Stimulated activated CD4-positive, alpha-beta T cell treated with anti-CD3 and anti-CD28 coated beads, Interleukin-15, amount 100 ng/mL, for 48 hours (primary cell): ENCODE measurements around the gene PGLYRP3.
"Not testable (repeated sequence)": the region's sequence is repeated elsewhere in the genome, so short reads cannot be mapped to it uniquely, and the experiment has no call there.

Source experiments
- DNase-seq, 2 donors: peaks; one replicate each; pipeline ENCODE4 v3.0.0-alpha.2; 2020; ENCODE audit warnings: low read depth in 2 of 2

PGLYRP3 gene

DNA sequence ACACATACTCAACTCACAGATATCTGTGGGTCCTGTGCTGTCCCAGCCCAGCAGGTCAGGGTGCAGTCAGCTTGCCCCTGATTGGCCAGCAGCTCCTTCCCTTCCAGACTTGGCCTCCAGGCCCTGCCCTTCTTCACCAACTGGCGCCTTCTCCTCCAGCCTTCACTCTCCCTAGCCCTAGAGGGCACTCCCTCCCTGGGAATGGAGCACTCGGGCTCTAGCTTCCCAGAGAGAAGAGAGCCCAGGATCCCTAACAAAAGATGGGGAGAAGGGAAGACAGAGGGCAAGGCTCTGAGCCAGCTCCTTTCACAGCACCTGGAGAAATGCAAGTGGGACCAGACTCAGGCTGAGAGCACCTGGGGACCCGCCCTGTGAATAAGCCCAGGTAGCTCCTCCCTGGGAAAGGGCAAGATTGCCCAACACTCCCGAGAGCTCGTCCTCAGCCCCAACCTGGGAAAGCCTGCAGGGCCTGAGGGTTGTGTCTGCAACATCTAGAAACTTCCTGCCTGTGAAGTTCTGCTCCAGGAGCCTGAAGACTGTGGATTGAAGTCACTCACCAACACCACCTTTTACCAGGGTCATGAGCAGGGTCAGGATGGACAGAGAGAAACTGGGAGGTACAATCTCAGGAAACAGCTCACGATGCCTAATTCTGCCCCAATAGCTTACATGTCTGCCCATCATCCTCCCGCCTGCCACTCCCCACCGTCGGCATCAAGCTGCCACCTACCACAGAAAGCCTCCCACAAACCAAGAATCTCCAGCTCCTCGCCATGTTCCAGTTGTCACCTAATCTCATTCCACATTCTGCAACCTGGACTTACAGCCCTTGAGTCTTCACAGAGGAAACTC lies 36.0 kb upstream of the PGLYRP3 start, which contains the start of gene PGLYRP4:
PGLYRP4 (minus strand) TSS at position 331 of the 852 bp plus-strand sequence. CDS start 909 bp downstream, outside the sequence.
- DNase-seq = no peak

DNA sequence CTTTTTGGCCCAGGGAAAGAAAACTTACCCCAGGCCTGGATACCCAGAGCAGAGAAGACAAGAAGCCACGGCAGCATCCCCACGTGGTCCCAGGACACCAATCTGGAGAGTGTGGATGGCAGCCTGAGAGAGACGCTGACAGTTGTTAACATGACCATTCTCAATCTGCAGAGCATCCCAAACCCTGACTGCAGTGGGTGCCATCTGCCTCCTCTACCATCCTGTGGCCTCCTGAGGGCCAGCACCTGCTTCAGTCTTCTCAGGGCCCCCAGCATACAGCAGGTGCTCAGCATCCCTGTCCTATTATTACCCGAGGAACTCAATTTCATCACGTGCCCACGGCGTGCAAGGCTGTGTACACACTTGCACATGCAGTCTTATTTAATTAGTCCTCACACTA lies 35.1 kb upstream of the PGLYRP3 start:
- DNase-seq = no peak

DNA sequence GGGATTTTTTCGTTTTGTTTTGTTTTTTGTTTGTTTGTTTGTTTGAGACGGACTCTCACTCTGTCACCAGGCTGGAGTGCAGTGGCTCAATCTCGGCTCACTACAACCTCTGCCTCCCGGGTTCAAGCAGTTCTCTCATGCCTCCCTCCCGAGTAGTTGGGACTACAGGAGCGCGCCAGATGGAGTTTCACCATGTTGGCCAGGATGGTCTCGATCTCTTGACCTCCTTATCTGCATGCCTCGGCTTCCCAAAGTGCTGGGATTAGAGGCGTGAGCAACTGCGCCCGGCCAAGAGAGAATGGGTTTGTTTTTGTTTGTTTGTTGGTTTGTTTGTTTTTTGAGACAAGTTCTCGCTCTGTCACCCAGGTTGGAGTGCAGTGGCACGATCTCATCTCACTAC lies 34.3 kb upstream of the PGLYRP3 start:
- not testable (repeated sequence) for DNase-seq

DNA sequence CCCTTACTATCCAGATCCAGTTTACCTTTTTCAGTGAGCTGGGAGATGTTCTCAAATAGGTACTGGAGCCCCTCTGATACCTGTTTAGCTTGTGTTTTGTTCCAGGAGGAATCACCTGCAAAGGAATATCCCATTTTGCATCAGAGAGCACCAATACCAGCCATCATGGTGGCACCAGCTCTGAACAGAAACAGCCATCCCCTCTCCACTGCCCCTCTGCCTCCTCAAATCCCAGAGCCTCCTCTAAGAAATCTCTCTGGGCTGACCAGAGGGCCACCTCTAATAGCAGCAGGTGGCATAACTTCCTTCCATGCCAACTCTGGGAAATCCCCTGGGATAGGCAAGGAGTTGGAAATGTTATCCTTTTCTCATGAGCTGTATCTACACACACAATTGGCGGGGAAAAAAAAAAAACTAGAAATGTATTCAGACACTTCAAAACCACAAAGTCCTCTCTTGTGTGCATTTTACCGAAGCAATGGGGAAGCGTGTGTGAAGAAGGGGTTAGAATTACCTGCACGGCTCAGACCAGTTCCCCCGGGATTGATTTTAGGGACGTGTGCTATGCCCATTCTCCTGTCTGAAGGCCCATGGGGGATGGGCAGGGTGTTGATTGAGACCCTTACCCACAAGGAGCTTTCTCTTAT lies 33.4 kb upstream of the PGLYRP3 start:
- DNase-seq = no peak

DNA sequence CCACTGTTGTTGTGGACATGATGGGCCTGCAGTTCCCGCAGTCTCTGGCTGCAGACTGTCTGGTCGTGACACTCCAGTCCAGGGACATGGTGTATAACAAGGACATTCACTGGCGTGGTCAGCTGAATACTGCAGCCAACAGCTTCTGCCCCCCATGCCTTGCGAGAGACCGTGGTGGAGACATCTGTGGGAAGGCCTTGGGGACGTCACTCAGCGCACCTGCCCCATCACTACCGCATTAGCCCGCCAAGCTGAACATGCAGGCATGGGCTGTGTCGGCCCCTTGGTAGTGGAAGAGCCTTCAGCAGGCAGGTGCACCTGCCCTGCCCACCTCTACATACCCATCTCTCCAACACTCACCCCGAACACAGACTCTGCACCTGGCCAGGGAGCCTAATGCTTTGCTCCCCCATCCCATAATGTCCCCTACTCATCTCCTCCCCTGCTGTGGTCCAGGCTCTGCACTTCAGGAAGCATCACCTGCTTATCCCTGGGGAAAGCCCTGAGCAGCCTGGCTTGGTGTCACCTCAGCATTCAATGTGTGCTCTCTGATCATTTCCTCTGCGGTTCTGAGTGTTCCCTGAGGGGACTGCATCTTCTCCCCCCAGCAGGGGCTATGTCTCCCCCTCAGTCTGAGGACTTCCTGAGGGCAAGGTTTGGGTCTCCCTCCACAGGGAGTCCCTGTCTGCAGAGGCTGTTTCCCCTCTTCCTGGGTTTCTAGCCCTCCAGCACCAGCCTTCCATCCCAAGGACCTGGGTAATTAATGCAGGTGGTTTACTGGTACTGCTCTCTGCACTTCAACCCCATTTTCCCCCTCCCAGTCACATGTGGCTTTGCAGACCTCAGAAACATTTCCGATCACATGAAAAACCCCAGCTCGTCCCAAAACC lies 32.7 kb upstream of the PGLYRP3 start:
- DNase-seq = no peak

DNA sequence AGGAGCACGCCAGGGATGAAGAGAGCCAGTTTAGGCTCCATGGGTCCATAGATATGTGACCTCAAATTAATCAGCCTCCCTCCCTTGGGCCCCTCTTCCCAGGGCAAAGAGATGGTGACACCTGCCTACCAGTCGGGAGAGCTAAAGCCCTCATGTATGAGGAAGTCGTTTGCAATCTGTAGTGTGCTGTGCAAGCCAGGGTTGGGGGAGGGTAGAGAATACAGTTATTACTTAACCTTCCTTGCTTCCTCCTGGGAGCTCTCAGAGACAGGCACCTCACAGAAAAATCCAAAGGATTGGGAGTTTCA lies 31.9 kb upstream of the PGLYRP3 start:
- DNase-seq = no peak

DNA sequence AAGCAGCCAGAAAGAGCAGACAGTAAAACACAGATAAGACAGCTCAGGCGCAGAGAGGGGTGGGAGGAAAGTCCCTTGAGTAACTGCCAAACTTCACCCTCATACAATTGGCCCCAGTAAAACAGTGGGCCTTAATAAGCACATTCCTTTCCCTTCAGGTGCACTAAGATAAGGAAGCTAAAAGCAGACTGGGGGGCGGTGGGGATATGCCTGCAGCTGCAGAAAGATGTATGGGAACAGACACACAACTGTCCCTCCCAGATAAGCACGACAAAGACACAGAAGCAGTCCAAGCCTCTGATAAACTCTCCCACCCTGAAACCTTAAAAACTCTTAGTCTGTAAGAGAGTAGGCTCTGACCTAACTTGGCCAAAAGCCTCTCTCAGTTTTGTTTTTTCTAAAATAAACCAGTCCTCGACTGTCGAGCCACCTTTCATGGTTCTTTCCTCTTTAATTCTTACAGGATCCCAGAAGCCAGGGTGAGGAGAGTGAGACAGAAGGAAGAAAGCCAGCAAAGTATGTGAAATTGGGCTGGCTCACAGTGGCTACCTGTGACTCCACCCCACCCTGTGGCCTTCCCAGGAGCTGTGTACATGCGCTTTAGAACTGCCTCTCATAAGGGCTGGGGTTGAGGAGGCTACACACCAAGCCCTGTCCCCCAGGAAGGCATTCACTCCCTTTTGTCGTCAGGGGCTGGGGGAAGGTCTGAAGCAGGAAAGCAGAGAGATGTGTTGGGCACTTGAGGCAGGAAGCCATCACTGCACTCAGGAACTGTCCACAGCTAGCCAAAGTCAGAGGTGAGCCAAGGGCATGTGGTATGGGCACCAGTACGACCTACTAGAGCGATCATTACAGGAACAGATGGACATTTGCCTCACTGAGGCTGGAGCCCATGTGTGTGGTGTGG lies 31.3 kb upstream of the PGLYRP3 start:
- DNase-seq = no peak

DNA sequence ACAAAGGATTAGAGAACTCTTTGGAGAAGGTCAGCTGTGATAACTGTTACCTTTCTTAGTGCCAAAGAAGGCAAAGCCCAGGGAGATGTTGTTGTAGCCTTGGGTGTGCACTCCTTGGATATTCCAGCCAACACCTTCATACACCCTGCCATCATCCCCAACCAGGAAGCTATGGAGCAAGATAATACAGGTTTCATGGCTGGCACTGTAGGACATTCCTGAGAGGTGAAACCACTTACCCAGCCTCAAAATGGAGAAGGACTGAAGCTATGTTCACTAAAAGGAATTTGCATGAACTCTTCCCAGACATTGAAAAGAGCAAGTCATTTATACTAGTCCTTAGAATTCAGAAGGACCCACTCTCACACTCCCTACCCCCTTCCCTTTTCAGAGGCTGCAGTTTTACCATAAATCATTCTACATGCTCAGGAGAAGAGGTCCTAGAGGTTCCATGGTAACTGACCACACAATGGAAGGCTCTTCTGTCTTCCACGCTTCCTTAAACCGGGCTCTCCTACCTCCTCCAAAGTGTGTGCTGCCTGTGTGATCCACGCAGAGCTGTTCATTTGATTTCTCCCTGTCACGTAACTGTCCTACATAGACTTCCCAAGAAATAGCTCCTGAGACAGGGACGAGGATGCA lies 30.4 kb upstream of the PGLYRP3 start:
- DNase-seq = no peak

DNA sequence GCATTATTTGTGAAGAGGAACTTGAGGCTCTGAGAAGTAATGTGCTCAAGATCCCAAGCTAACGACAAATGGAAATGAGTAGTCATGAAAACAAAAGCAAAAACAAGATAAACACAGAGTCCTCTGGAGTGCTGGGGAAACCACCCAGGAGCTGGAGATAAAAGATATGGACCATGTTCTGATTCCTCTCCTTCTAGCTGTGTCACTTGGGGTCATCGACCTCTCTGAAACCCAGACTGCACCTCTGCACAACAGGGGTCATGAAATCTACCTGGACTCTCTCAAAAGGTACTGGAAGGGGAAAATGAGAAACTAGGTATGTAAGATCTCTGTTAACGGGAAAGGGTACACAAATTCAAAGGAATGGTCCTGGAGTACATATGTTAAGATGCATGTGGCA lies 29.4 kb upstream of the PGLYRP3 start:
- no peak for DNase-seq

DNA sequence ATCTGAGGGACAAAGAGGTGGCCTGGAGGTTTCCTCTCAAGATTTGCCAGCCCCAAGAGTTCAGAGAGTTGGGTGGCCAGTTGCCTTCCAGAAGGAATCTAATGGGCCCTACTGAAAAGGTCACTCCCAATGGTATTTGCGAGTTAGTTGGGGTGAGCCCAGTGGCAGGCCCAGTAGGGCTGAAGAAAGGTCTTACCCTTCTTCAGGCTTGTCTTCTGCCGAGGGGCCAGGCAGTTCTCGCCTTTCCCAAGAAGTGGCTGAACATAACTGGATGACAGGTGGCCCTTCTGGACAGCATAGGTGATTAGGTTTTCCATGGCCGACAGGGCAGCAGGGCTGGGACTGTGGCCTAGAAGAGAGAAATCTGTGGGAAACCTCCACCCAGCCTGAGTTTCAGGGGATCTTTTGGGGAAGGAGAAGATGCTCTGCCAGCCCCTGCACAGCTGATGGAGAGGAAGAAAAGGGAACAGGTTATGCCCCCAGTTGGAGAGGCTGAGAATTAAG lies 28.7 kb upstream of the PGLYRP3 start:
- no peak for DNase-seq

DNA sequence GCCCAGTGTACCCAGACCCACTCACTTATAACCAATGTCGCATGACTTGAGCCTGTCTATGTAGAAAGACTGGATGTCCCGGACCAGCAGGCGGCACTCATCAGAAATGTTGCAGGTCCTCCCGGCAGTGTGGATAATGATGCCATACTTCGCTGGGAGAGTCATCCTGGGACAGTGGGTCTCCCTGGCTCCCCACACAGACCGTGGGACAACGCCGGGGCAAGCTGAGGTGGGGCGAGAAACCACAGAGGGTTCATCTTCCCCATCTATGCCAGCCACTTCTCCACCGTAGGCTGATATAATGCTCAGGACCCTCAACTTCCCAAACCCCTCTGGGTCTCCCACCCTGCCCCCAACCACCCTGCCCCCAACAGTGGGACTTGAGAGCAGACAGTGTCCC lies 27.6 kb upstream of the PGLYRP3 start:
- DNase-seq = no peak

DNA sequence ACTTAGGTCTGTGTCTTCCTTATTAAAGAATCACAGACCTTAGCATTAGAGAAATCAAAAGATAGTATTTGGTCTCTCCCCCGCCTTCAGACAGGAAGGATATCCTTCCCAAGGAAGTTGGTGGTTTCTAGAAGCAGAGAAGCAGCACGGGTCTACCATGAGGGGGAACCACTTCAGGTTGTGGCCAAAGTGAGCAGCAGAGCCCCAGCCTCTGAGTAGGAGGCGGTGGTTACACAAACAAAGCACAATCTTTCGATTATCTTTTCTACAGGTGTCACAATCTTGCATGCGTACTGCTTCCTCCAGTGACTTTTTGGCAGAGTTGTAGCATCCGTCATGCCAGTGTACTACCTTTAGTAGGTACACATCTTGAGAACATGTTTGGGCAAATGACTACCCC lies 27.1 kb upstream of the PGLYRP3 start:
- DNase-seq = no peak

DNA sequence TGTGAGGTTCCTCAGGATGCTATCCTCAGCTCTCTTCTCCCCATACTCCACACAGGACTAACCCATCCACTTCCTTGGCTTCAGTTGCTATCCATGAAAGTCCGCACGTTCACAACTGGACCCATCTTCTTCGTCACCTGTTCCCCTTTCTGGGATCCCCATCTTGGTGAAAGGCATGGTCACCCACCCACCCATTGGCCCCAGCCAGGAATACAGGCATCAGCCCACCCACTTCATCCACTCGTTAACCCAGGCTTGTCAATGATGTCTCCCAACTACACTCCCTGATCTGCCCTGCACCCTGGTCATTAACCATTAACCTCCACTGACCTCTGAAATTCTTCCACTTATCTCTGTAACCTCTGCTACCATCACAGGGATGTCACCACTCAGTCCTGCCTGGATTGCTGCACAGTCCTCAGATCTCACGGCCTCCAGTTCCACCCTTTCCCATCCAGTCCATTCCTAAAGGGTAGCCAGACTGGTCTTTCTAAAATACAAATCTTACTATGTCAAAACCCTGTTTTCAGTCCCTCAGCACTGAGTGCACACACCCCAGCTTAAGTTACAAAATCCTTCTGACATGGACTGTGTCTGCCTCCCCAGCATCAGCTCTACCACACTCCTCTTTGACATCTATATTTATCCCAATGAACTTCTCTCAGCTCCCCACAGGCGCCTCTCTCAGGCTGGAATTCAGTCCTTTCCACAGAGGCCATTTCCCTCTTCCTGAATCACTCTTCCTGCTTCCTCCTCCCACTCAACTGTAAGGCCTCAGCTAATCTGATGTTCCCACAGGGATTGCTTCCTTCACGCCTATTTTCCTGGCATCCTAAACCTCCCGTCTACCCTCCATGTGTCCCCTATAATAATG lies 25.5 kb upstream of the PGLYRP3 start:
- no peak for DNase-seq

DNA sequence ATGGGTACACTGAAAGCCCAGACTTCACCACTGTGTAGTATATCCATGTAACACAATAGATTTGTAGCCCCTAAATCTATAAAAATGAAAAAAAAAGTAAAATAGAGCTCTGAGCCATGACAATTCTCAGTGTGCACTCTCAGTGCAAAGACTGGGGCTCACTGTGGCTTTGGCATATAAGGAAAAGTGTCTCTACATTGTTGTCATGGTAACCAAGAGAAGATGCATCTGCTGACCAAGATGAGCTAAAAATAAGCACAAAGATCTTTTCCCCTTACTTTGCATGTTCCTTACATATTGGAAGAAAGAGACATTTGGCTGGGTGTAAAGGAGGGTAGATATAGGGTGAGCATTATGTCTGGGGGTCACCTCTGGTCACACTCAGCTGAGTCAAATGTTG lies 23.9 kb upstream of the PGLYRP3 start:
- DNase-seq = no peak

DNA sequence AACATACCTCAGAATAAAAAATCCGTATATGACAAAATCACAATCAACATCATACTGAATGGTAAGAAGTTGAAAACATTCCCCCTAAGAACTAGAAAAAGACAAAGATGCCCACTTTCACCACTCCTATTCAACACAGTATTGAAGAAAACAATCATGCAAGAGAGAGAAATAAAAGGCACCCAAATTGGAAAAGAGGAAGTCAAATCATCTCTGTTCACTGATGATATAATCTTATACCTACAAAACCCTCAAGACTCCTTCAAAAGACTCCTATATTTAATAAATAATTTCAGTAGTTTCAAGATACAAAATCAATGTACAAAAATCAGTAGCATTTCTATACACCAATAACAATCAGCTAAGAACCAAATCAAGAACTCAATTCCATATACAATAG lies 21.1 kb upstream of the PGLYRP3 start:
- DNase-seq = no peak

DNA sequence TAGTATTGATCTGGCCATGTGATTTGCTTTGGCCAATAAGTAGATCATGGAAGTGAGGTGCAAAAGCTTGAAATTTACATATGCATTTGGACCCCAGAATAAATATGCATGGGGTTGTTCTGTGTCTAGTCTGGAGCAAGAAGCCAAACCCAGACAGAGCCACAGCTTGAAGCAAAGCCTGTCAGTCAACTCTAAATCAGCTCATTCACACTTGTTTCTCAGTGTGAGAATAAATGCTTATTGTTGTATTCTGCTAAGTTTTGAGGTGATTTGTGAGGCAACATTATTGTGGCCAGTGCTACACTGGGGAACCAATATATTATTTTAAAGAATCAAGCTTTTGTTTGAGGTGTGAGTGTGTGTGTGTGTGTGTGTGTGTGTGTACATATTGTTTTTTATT lies 12.2 kb upstream of the PGLYRP3 start:
- DNase-seq = no peak

DNA sequence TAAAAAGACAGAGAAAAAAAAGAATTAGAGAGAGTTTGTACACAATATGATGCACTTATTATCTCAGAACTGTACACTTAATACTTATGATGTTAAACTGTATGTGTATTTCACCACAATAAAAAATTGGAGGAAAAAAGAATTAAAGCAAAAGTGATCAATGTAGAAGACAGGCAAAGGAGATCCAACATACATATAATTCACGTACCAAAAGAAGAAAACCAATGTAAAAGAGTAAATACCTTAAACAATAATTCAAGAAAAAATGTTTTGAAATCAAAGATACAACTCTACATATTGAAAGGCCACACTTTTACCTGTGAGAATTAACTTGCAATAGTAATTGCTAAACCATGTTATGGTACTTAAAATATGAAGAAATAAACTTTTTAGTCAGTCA lies 9.8 kb upstream of the PGLYRP3 start:
- DNase-seq = no peak

DNA sequence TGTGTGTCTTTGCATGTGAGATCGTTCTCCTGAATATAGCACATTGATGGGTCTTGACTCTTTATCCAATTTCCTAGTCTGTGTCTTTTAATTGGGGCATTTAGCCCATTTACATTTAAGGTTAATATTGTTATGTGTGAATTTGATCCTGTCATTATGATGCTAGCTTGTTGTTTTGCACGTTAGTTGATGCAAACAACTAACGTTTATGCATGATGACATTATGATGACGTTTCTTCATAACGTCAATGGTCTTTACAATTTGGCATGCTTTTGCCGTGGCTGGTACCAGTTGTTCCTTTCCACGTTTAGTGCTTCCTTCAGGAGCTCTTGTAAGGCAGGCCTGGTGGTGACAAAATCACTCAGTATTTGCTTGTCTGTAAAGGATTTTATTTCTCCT lies 5.4 kb upstream of the PGLYRP3 start:
- not testable (repeated sequence) for DNase-seq

DNA sequence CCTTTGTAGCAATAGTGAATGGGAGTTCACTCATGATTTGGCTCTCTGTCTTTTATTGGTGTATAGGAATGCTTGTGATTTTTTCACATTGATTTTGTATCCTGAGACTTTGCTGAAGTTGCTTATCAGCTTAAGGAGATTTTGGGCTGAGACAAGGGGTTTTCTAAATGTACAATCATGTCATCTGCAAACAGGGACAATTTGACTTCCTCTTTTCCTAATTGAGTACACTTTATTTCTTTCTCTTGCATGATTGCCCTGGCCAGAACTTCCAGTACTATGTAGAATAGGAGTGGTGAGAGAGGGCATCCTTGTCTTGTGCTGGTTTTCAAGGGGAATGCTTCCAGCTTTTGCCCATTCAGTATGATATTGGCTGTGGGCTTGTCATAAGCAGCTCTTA lies 3.3 kb upstream of the PGLYRP3 start:
- not testable (repeated sequence) for DNase-seq

DNA sequence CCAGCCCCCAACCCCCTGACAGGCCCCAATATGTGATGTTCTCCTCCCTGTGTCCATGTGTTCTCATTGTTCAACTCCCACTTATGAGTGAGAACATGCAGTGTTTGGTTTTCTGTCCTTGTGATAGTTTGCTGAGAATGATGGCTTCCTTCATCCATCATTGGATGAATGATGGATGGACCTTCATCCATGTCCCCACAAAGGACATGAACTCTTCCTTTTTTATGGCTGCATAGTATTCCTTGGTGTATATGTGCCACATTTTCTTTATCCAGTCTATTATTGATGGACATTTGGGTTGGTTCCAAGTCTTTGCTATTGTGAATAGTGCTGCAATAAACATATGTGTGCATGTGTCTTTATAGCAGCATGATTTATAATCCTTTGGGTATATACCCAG lies 1.6 kb upstream of the PGLYRP3 start:
- DNase-seq = not testable (repeated sequence)
